GM18861 (cell line): ENCODE measurements around the gene TGM3.

Source experiments
- ATAC-seq: cut with Tn5 transposase; IDR thresholded peaks from one replicate; pipeline ENCODE4 v1.9.1; 2021; ENCODE audit not compliant: unreplicated experiment

Gene TGM3

GRCh38 chr20:2305029-2305428, 9.2 kb downstream of the TGM3 start:
- no peak for ATAC-seq

- ATAC-seq: no peak
These were observed 9.7 kb downstream of the TGM3 start for GRCh38 chr20:2305479-2305878.

- no peak for ATAC-seq
These were observed 10.1 kb downstream of the TGM3 start for GRCh38 chr20:2305946-2306345.

- ATAC-seq: no peak
These were observed 11.3 kb downstream of the TGM3 start for GRCh38 chr20:2307136-2307535.

GRCh38 chr20:2311329-2311728, 15.5 kb downstream of the TGM3 start:
- ATAC-seq: no peak

GRCh38 chr20:2312876-2313275, 17.1 kb downstream of the TGM3 start:
- ATAC-seq: no peak

- ATAC-seq: no peak
These were observed 17.5 kb downstream of the TGM3 start for GRCh38 chr20:2313316-2313715.

- ATAC-seq: no peak
These were observed 19.1 kb downstream of the TGM3 start for GRCh38 chr20:2314759-2315439.

GRCh38 chr20:2315440-2315778, 19.6 kb downstream of the TGM3 start:
- no peak for ATAC-seq

- no peak for ATAC-seq
These were observed 21.2 kb downstream of the TGM3 start for GRCh38 chr20:2316847-2317495.

- ATAC-seq: no peak
These were observed 25.2 kb downstream of the TGM3 start for GRCh38 chr20:2320813-2321658.

- no peak for ATAC-seq
These were observed 27.2 kb downstream of the TGM3 start for GRCh38 chr20:2323051-2323450.

- no peak for ATAC-seq
These were observed 30.2 kb downstream of the TGM3 start for GRCh38 chr20:2326046-2326445.

- no peak for ATAC-seq
These were observed 32.1 kb downstream of the TGM3 start for GRCh38 chr20:2327620-2328555.

- ATAC-seq: no peak
These were observed 33.5 kb downstream of the TGM3 start for GRCh38 chr20:2329286-2329685.

GRCh38 chr20:2330090-2330695, 34.4 kb downstream of the TGM3 start:
- no peak for ATAC-seq

GRCh38 chr20:2331106-2331505, 35.3 kb downstream of the TGM3 start:
- no peak for ATAC-seq

GRCh38 chr20:2331901-2332565, 36.2 kb downstream of the TGM3 start:
- ATAC-seq: no peak

- ATAC-seq: no peak
These were observed 36.9 kb downstream of the TGM3 start for GRCh38 chr20:2332711-2333110.

- ATAC-seq: no peak
These were observed 38.0 kb downstream of the TGM3 start for GRCh38 chr20:2333821-2334220.
